Measurements from ENCODE around the gene INPP5D. TPM values are rescaled to one million over a fixed set of nuclear protein-coding genes. Genes with fewer than 3 reads are reported as not detected.
"Not testable (repeated sequence)": the region's sequence is repeated elsewhere in the genome, so short reads cannot be mapped to it uniquely, and the experiment has no call there.

Gene INPP5D
- total RNA-seq, 1 experiment from 2014 or later: 12.7 TPM

GRCh38 chr2:233064530-233065199, 4.5 kb downstream of the INPP5D start:
- Mint-ChIP-seq H3K36me3 (ENCODE audit: insufficient read depth in 1 of 3, low read depth in 3 of 3) (no peaks in the 10 kb centered on the region), H3K4me3 (no peak overlapping the region)
- TF ChIP-seq CTCF (conservative IDR thresholded peaks at IDR 0.05): no peak

GRCh38 chr2:233065200-233065589, 5.1 kb downstream of the INPP5D start:
- H3K4me1 Mint-ChIP-seq: peaks cover 12 to 22% of the 10 kb centered on the region in 2 experiments
- not testable (repeated sequence) for H2AFZ ChIP-seq (ENCODE audit: low read length); H2AK5ac ChIP-seq (ENCODE audit: insufficient read length, low read length); H2BK12ac ChIP-seq (ENCODE audit: insufficient read length, low read depth, low read length); H4K8ac ChIP-seq (replicated peaks; ENCODE audit: insufficient read length, low read depth, low read length); H3K4me2 ChIP-seq (ENCODE audit: insufficient read depth, insufficient read length, low read length); H3K23ac ChIP-seq (ENCODE audit: insufficient read length, low read depth, low read length); H3K36me3 Mint-ChIP-seq (ENCODE audit: insufficient read depth in 1 of 3, low read depth in 3 of 3); H3K79me2 ChIP-seq (ENCODE audit: insufficient read depth, low read length); H3K27me3 ChIP-seq (ENCODE audit: insufficient read depth, low read length); H3K27me3 Mint-ChIP-seq (ENCODE audit: low read depth); H2BK5ac ChIP-seq (ENCODE audit: insufficient read length, low read length); H3K4ac ChIP-seq (ENCODE audit: low read depth, low read length); H3K9me3 ChIP-seq (ENCODE audit: control insufficient read depth, low read depth, low read length); H3K56ac ChIP-seq (ENCODE audit: insufficient read length, low read depth, low read length); H3K14ac ChIP-seq (ENCODE audit: insufficient read depth, low read length); H4K91ac ChIP-seq (ENCODE audit: insufficient read length, low read depth, low read length); H3K4me3 Mint-ChIP-seq; H3K23me2 ChIP-seq (ENCODE audit: insufficient read length, low read depth, low read length, poor library complexity, severe bottlenecking); H3K79me1 ChIP-seq (ENCODE audit: insufficient read depth, low read depth, low read length, poor library complexity, severe bottlenecking); H3K27ac ChIP-seq (ENCODE audit: insufficient read length, low read depth, low read length); H2BK20ac ChIP-seq (ENCODE audit: low read depth, low read length, poor library complexity, severe bottlenecking); H4K5ac ChIP-seq (ENCODE audit: insufficient read length, low read depth, low read length); H3T11ph ChIP-seq (ENCODE audit: low read length); H3K9ac ChIP-seq (ENCODE audit: extremely low read depth, insufficient read length, low read length); H3K18ac ChIP-seq (ENCODE audit: insufficient read length, low read depth, low read length); H3K9me3 Mint-ChIP-seq; H2BK120ac ChIP-seq (ENCODE audit: low read depth, low read length, poor library complexity, severe bottlenecking); H4K20me1 ChIP-seq (ENCODE audit: control insufficient read depth, insufficient read depth, insufficient read length); DNase-seq; H2BK15ac ChIP-seq (ENCODE audit: low read depth, low read length); H3K4me1 ChIP-seq (ENCODE audit: insufficient read depth, low read length); H3K27ac Mint-ChIP-seq
- no CpG with 5 or more reads among the region's 4 CpGs for WGBS (ENCODE audit: extremely low coverage, insufficient read length, low lambda C conversion rate)

More at GRCh38 chr2:233064530-233065199, 4.5 kb downstream of the INPP5D start:
- Histone ChIP-seq H2BK12ac (ENCODE audit: insufficient read length, low read depth, low read length) (no peak overlapping the region), H3K79me2 (ENCODE audit: insufficient read depth, low read length) (no peaks in the 10 kb centered on the region), H3K9ac (ENCODE audit: extremely low read depth, insufficient read length, low read length) (no peak overlapping the region), H4K91ac (ENCODE audit: insufficient read length, low read depth, low read length) (no peak overlapping the region), H3K27me3 (ENCODE audit: insufficient read depth, low read length) (no peaks in the 10 kb centered on the region), H3K56ac (ENCODE audit: insufficient read length, low read depth, low read length) (no peak overlapping the region), H3T11ph (ENCODE audit: low read length) (no peak overlapping the region), H2BK15ac (ENCODE audit: low read depth, low read length) (no peak overlapping the region), H4K5ac (ENCODE audit: insufficient read length, low read depth, low read length) (no peak overlapping the region), H2BK120ac (ENCODE audit: low read depth, low read length, poor library complexity, severe bottlenecking) (no peak overlapping the region), H3K79me1 (ENCODE audit: insufficient read depth, low read depth, low read length, poor library complexity, severe bottlenecking) (no peaks in the 10 kb centered on the region), H3K4me1 (ENCODE audit: insufficient read depth, low read length) (no peaks in the 10 kb centered on the region), H2BK20ac (ENCODE audit: low read depth, low read length, poor library complexity, severe bottlenecking) (no peak overlapping the region), H2AFZ (ENCODE audit: low read length) (no peak overlapping the region), H2AK5ac (ENCODE audit: insufficient read length, low read length) (no peak overlapping the region), H3K9me3 (ENCODE audit: control insufficient read depth, low read depth, low read length) (no peaks in the 10 kb centered on the region), H3K23me2 (ENCODE audit: insufficient read length, low read depth, low read length, poor library complexity, severe bottlenecking) (no peaks in the 10 kb centered on the region), H3K4me2 (ENCODE audit: insufficient read depth, insufficient read length, low read length) (no peak overlapping the region), H3K14ac (ENCODE audit: insufficient read depth, low read length) (no peak overlapping the region), H4K20me1 (ENCODE audit: control insufficient read depth, insufficient read depth, insufficient read length) (no peaks in the 10 kb centered on the region), H3K23ac (ENCODE audit: insufficient read length, low read depth, low read length) (no peak overlapping the region), H2BK5ac (ENCODE audit: insufficient read length, low read length) (no peak overlapping the region), H3K4ac (ENCODE audit: low read depth, low read length) (no peak overlapping the region), H3K27ac (ENCODE audit: insufficient read length, low read depth, low read length) (no peak overlapping the region), H4K8ac (replicated peaks; ENCODE audit: insufficient read length, low read depth, low read length) (no peak overlapping the region), H3K18ac (ENCODE audit: insufficient read length, low read depth, low read length) (no peak overlapping the region)
- Mint-ChIP-seq H3K4me1 (peaks cover 12 to 25% of the 10 kb centered on the region in 2 experiments), H3K9me3 (no peaks in the 10 kb centered on the region), H3K27ac (peak overlapping the region in 1 of 3 experiments; percentile 59; a peak in 1 of 7 replicates), H3K27me3 (ENCODE audit: low read depth) (no peaks in the 10 kb centered on the region)
- no CpG with 5 or more reads among the region's 16 CpGs for WGBS (ENCODE audit: extremely low coverage, insufficient read length, low lambda C conversion rate)
- DNase-seq: no peak
